Caki2 (cell line): ENCODE results near the gene SCYGR7. TPM values are rescaled to one million over a fixed set of nuclear protein-coding genes. Genes with fewer than 3 reads are reported as not detected.
"Not testable (repeated sequence)": the region's sequence is repeated elsewhere in the genome, so short reads cannot be mapped to it uniquely, and the experiment has no call there.

Experiments
- DNase-seq: peaks from one replicate; pipeline ENCODE4 v3.0.0-alpha.2; 2015; ENCODE audit warnings: low read depth
- in situ Hi-C: cut with HindIII; loops from 2 replicates; pipeline ENCODE4 v1.10.0; 2016; ENCODE audit warnings: low sequenced_read_pairs, low pct_unique_long_range_greater_than_20kb, mixed read lengths
- total RNA-seq: library from RNA; depleted of rRNA; stranded (reverse); fragments of >200 nt; shearing (Covaris generic); gene quantifications from 2 replicates; pipeline ENCODE4 v1.2.3, GENCODE V29; 2014; ENCODE audit warnings: low replicate concordance; rRNA removed

The SCYGR7 gene, protein sequence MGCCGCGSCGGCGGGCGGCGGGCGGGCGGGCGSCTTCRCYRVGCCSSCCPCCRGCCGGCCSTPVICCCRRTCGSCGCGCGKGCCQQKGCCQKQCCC
- total RNA-seq = not detected in 2 replicates

DNA sequence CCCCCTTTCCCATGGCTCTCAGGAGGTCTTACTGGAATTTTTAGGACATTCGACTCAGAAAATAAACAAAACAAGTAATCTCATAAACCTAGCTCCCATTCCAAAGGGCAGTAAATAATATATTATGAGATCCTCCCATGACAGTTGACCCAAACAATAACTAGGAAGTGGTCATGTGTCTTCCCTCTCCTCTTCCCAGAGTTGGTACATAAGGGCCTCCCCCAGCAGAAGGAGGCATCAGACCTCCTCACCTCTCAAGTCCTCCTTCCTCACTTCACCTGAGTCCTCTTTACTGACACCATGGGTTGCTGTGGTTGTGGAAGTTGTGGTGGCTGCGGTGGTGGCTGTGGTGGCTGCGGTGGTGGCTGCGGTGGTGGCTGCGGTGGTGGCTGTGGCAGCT is at the start of gene SCYGR7:
Gene SCYGR7 (plus strand): TSS at position 301 of the 400 bp plus-strand sequence. CDS start 0 bp downstream, at position 301.
- in situ Hi-C loops = no loop called here
- no peak for DNase-seq

DNA sequence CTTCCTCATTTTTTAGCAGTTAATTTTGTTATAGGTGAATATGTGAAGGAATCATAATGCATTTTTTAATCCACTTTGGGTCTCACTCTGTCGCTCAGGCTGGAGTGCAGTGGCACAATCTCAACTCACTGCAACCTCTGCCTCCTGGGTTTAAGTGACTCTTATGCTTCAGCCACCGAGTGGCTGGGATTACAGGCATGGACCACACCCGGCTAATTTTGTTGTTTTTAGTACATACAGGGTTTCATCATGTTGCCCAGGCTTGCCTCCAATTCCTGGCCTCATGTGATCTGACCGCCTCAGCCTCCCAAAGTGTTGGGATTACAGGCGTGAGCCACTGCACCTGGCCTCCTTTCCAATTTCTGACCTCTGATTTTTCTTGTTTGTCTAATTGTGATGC is 43.9 kb upstream of the SCYGR7 start:
- DNase-seq = no peak
- in situ Hi-C loops = no loop called here

DNA sequence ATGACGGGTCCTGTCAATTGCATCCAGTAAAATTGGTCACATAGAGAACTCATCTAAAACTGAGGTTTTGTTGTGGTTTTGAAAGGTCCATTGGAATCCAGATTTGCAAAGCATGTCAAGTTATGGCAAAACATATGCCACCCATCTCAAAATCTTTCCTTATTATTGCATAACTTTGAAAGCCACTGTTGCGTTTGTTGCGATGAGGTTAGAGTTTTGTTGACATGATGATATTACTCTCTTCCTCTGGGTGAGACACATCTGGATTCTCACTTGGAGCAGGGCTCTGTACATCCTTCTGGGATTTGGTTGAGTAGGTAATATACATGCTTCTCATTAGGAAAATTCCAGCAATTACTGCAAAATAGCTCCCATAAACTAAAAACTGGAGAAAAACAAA is 40.9 kb upstream of the SCYGR7 start:
- in situ Hi-C loops = no loop called here
- DNase-seq = no peak

DNA sequence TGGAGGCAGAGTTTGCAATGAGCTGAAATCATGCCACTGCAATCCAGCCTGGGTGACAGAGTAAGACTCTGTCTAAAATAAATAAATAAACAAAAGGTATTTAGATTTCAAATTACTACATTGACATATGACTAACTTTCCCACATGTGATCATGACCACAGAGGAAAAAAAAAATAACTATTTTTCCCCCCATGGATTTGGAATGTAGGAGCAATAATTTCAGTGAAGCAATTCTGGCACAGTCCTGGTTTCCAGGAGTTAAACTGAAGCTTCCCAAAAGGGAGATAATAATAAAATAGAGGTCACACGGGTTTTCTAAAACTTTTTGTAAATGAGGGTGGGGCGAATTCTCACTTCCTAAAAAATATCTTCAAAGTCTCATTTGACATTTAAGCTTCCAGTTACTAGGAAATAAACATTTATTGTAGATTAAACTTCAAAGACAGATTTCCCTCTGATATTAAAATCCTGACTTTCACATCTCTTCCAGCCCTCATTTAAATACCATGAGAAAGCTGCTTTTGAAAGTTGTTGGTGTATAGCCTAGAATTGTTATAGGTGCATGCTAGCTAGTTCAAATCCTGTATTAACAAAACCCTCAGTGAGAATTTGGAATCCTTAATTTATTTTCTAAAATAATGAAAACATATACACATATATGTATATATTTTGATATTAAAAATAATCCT is 31.0 kb upstream of the SCYGR7 start:
- DNase-seq = no peak
- in situ Hi-C loops = no loop called here

DNA sequence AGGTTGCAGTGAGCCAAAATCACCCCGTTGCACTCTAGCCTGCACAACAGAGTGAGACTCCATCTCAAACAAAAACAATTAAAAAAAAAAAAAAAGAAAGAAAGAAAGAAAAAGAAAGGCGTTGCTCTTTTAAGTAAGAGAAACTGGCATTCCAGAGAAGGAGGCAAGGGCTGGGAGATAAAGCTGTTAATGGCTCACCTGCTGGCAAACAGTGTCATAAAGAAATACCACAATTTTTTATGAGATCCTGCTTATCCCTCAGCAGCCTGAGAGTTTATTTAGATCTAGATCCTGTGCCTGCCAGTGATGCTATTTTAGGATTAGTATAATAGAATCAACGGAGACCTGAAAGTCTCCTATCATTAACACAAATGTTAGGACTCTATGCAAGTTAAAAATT is 26.6 kb upstream of the SCYGR7 start:
- in situ Hi-C loops = no loop called here

DNA sequence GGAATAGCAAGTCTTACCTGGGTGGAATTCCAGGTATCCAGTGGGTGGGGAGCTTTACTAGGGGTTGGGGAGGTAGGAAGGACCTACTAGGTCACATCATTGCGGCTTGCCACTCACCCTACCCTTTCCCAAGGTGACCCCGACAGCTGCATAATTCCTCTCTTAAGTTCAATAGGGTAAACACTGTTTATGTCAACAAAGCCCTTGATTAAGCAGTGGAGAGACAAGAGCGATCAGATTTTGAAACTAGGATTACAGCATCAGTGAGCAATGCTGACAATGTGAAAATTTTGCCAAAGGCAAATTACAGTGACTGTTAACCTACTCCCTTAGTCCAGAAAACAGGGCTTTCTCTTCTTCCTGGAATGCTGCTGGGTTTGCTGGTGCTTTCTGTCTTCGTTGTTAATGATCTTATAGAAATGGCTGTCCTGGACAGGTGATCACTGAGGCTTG is 24.8 kb upstream of the SCYGR7 start:
- in situ Hi-C loops = no loop called here
- peak; percentile 12 for DNase-seq

More for the DNA sequence above, 26.6 kb upstream of the SCYGR7 start:
- no peak for DNase-seq

DNA sequence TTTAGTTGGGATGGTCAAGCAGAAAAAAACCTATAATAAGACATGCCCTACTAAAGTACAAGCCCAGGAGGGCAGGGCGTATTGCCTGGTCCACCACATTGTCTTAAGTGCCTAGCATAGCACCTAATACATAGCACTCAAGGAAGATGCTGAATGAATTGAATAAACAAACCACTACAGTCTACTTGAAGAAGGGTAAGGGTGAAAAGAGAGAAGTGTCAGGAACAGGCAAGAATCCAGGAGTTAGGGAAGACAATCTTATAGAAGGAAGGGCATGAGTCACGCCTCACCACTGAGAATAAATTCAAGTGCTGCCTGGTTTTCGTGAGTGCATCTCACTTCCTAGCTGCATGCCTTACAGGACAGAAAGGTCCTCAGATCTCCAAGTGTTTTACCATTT is 24.2 kb upstream of the SCYGR7 start:
- in situ Hi-C loops = no loop called here
- no peak for DNase-seq

DNA sequence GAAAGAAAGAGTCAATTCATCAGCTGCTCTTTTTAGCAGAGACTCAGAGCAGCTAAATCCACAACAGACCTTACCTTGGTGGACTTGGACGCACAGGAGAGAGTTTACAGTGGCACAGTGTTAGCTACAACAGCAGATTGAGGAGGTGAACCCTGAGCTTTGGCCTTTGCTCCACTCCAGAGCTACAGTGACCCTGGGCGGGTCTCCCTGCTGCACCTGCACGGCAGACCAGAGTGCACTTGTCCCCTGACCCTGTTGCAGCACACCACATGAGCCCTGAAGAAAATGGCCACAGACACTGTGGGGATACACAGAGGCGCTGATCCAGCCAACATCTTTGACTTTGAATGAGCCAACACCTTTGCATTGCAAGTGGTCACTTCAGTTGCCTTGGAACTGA is 21.3 kb upstream of the SCYGR7 start:
- DNase-seq = no peak
- in situ Hi-C loops = no loop called here

DNA sequence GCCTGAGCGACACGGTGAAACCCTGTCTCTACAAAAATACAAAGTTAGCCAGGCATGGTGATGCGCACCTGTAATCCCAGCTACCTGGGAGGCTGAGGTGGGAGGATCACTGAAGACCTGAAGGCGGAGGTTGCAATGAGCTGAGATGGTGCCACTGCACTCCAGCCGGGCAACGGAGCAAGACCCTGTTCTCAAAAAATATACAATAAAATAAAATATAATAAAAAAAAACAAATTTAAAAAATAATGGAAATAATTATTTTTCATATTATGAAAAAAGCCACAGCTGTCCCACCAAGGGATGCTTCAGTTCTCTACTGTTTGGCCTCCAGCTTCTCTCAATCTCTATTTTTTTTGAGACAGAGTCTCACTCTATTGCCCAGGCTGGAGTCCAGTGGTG is 20.7 kb upstream of the SCYGR7 start:
- DNase-seq = no peak
- in situ Hi-C loops = no loop called here

DNA sequence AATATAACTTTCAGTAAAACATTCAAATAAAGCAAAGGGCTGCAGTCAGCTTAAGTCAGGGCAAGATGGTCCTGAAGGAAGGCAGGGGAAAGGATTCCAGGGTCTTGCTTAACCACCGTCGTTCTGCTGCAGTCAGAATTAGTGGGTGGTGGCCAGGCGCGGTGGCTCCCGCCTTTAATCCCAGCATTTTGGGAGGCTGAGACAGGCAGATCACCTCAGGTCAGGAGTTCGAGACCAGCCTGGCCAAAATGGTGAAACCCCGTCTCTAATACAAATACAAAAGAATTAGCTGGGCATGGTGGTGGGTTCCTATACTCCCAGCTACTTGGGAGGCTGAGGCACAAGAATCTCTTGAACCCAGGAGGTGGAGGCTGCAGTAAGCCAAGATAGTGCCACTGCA is 17.1 kb upstream of the SCYGR7 start:
- no peak for DNase-seq
- in situ Hi-C loops = no loop called here

DNA sequence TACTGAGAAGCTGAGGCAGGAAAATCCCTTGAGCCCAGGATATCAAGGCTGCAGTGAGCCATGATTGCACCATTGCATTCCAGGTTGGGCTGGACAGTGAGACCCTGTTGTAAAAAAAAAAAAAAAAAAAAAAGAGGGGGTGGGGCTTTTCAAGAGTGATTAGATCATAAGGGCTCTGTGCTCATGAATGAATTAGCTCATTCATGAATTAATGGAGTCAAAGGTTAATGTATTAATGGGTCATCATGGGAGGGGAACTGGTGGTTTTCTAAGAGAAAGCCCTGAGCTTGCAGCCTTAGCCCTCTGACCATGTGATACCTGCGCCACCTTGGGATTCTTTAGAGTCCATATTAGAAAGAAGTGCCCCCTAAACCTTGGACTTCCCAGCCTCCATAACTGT is 14.8 kb upstream of the SCYGR7 start:
- DNase-seq = no peak
- in situ Hi-C loops = no loop called here

DNA sequence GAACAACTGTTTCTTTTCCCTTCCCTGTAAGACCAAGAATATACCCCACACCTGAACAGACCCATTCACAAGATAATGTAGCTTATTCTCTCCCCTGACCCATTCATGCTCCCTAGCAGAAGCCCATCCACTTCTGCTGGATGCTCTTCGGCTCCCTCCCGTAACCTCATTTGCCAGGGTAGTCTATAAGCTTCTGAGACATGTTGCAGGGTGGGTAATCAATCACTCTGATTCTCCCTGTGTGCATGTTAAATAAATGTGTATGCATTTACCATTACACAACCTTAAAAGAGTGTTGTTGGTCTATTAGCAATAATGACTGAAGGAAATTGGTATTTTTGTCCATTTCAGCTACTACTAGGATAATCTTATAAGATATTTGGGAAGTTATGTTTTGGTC is 11.6 kb upstream of the SCYGR7 start:
- no peak for DNase-seq
- in situ Hi-C loops = no loop called here

DNA sequence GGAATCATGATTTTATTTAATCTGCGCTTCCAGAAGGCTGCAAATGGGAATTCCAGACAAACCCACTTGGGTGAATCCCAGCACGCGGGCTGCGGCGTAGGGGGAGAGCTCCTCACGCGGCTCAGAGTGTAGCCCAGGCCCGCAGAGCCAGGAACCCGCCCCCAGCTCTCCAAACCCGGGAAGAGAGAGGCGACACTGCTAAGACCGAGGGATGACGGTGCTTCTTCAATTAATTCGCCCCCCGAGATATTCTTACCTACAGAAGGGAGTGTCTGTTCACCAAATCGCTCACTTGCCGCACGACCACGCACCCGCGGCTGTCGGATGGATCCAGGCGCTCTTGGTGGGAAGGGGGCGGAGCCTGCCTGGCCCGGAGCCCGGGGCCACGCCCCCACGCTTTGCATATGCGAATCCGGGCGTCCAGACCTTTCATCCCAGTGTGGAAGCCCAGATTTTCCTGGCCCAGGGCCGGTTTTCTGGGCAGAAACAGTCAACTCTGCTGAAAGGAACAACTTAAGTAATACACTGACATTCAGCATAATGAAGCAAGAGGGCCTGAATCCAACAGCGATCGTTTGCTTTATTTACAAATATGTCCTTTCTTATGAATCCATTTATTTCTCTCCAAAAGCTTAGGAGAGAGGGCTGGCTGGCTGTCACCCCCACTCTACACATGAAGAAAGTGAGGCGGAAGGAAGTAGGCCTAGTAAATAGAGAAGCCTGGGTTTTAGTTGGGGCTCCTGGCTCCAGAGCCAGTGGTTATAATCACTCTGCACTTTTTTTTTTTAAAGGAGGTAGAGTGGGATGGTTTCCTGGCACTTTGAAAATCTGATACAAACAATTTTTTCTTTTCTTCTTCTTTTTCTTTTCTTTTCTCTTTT is 10.2 kb upstream of the SCYGR7 start, which contains the start of gene SLC19A3:
Gene SLC19A3 (minus strand): TSS at position 342 of the 881 bp plus-strand sequence. CDS start 15,710 bp downstream, outside the sequence.
- in situ Hi-C loops = no loop called here
- peak; percentile 70 for DNase-seq

DNA sequence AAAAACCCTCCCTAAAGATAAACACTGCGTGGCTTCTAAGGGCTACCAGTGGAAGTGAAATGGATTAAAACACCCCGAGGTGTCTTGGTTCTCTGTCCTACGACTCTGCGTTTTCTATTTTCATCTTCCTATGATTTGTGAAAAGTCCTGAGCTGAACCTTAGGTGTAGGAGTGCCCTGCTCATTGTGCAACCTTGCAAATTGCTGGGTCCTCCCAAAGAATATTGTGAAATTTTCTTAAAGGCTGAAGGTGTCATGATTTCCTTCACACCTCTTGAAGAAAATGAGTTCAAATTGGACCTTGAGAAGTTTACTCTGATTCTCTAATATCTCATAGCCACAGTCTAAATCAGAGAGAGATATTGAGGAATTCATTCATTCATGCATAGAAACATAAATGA is 8.5 kb upstream of the SCYGR7 start:
- no peak for DNase-seq
- in situ Hi-C loops = no loop called here

DNA sequence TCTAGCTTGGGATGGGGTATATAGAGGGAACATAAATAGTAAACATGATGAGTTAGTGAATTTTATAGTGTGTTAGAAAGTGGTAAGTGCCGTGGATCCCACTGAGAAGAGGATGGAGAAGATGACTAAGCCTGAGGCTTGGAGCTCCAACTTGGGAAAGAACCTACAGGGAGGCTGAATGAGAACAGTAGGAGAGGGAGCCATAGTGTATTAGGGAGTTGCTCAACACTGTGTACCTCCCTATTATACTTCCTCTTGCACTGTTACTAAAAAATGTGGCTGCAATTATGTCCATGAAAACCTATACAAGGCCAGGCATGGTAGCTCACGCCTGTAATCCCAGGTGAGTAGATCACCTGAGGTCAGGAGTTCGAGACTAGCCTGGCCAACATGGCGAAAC is 7.5 kb upstream of the SCYGR7 start:
- DNase-seq = no peak
- in situ Hi-C loops = no loop called here

DNA sequence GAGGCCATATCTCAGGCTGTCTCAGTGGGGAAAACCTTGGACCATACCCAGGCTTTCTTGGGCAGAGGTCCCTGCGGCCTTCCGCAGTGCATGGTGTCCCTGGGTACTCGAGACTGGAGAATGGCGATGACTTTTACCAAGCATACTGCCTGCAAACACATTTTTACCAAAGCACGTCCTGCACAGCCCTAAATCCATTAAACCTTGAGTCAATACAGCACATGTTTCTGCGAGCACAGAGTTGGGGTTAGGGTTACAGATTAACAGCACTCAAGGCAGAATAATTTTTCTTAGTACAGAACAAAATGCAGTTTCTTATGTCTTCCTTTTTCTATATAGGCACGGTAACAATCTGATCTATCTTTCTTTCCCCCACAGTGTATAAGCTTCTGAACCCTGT is 5.3 kb upstream of the SCYGR7 start:
- DNase-seq, in situ Hi-C loops: not testable (repeated sequence)

DNA sequence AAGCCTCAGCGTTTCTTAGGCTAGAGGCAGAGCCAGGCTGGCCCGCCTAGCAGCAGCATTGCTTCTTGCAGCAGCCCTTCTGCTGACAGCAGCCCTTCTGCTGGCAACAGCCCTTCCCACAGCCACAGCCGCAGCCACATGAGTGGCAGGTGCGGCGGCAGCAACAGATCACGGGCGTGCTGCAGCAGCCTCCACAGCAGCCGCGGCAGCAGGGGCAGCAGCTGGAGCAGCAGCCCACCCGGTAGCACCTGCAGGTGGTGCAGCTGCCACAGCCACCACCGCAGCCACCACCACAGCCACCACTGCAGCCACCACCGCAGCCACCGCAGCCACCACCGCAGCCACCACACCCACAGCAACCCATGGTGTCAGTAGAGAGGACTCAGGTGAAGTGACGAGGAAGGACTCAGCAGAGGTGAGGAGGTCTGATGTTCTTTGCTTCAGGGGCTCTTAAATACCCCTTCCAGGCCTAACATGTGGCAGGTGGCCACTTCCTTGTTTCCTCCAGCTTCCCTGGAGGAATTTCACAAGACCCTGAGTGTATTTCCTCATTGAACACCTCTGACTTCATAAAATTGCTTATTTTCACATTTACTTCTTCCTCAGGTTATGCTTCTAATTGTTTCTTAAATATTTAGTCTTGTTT is 3.6 kb upstream of the SCYGR7 start, which contains the start of gene SCYGR6:
Gene SCYGR6 (minus strand): TSS at position 364 of the 646 bp plus-strand sequence. CDS start 0 bp downstream, at position 364.
- DNase-seq = no peak
- in situ Hi-C loops = no loop called here

DNA sequence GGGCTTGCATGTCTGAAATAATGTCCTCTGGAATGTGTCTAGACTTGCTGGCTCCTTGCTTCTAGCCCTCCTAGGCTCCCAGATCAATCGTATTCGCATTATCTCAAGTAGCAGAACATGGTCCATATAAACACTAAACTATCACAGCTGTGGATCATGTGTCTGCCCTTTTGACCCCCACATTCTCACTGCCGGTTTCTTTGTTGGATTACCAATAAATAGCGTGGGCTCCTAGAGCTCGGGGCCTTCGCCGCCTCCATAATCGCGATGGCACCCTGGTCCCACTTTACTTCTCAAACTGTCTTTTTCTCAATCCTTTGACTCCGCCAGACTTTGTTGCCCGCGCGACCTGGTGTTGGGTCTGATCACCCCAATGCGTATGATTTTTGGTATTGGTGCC is 11.2 kb downstream of the SCYGR7 start:
- no peak for DNase-seq
- in situ Hi-C loops = no loop called here
